ENCODE data around the gene XYLB. TPM values are rescaled to one million over a fixed set of nuclear protein-coding genes. Genes with fewer than 3 reads are reported as not detected.

XYLB gene
- total RNA-seq, 1 experiment from 2014 or later, result 7.1 TPM

GRCh38 chr3:38323060-38323459 is 23.5 kb upstream of the XYLB start:
- DNase-seq (ENCODE audit: low read depth), result no peak

- no peak for DNase-seq (ENCODE audit: low read depth)
Measured at GRCh38 chr3:38325256-38325655, 21.3 kb upstream of the XYLB start.

- peak; percentile 96 for DNase-seq (ENCODE audit: low read depth)
Measured at GRCh38 chr3:38327335-38328009, 19.1 kb upstream of the XYLB start.

DNA sequence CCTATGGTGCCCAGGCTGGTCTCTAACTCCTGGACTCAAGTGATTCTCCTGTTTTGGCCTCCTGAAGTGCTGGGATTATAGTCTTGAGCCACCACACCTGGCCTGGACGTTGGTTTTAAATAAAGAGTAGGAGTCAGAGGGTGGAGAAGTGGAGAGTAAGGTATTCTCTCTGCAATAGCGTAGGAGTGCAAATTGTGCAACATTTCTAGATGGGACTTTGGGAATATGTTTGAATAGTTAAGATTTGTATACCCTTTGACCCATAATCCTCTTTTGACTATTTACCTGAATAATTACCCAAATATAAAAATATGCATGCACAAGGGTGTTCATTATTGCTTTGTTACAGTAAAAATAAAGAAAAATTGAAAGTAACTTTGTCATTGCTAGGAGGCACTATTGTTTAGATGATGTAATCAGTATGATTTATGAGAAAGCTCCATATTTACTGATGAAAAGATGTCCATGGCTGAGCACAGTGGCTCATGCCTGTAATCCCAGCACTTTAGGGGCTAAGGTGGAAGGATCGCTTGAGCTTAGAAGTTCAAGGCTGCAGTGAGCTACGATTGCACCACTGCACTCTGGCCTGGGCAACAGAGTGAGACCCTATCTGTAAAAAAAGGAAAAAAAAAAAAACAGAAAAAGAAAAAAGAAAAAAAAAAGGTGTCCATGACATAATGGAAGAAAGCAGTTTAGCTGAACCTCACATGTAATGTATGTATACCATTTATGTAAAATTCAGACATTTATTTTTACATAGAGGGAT is 15.1 kb upstream of the XYLB start:
- DNase-seq (ENCODE audit: low read depth), result no peak

- no peak for DNase-seq (ENCODE audit: low read depth)
Measured at GRCh38 chr3:38332201-38332600, 14.4 kb upstream of the XYLB start.

DNA sequence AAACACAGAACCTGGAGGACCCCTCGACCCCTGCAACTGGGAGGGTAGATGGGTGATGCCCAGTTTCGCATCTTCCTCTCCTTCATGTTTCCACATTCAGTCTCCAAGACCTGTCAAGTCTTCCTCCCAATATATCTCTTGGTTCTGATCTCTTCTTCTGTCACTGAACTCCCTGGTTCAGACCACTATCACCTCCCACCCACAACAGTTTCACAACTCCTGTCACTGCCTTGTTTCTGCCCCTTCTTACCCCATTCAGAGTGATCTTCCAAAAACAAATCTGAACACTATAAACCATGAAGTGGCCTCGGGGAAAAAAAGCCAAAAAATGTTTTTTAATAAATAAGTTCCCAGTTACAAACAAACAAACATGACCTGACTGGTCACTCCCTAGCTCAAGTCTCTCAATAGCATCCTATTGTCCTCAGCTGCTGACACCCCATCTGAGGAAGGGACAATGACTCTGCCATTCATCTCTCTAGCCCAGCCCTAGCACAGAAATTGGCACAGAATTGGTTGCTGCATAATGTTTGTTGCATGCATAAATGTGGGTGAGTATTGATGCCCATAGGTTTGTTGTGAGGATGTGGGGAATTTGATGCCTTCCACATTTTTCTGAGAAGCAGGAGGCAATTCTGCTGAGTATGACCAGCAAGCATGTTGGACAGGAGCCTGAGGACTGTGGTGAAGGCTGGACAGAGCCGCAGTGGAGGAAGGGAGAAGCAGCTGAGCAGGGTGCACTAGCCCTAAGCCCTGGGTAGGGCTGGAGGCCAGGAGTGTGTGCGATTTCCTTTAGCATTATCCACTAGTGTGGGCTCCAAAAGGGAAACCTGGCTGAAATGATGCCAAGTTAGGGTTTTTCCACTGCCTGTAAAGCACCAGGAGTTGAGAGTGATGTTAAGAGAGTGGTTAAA is 12.2 kb upstream of the XYLB start:
- peak; percentile 95 for DNase-seq (ENCODE audit: low read depth)

DNA sequence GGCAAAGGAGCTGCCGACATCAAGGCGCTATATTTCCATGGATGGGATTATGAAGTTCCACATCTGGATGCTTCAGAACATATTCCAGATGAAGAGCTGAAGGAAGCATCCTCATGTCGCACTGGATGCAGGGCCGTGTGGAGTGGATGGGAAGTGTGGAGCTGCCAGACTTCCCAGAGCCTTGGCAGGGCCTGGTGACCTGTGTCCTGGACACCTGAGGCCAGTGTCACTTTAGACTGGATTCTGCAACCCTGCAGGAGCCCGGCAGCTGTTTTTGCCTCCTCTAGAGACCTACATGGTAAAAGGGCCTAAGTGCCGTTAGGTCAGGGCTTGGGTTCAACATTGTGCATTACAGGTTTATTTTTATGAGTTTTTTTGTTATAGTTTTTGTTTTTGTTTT is 11.3 kb upstream of the XYLB start:
- DNase-seq (ENCODE audit: low read depth), result no peak

GRCh38 chr3:38337703-38338102 is 8.9 kb upstream of the XYLB start:
- no peak for DNase-seq (ENCODE audit: low read depth)

GRCh38 chr3:38343797-38344594 is 2.6 kb upstream of the XYLB start:
- peak; percentile 35 for DNase-seq (ENCODE audit: low read depth)

GRCh38 chr3:38345879-38346586 is 552 bp upstream of the XYLB start:
- DNase-seq (ENCODE audit: low read depth), result no peak

DNA sequence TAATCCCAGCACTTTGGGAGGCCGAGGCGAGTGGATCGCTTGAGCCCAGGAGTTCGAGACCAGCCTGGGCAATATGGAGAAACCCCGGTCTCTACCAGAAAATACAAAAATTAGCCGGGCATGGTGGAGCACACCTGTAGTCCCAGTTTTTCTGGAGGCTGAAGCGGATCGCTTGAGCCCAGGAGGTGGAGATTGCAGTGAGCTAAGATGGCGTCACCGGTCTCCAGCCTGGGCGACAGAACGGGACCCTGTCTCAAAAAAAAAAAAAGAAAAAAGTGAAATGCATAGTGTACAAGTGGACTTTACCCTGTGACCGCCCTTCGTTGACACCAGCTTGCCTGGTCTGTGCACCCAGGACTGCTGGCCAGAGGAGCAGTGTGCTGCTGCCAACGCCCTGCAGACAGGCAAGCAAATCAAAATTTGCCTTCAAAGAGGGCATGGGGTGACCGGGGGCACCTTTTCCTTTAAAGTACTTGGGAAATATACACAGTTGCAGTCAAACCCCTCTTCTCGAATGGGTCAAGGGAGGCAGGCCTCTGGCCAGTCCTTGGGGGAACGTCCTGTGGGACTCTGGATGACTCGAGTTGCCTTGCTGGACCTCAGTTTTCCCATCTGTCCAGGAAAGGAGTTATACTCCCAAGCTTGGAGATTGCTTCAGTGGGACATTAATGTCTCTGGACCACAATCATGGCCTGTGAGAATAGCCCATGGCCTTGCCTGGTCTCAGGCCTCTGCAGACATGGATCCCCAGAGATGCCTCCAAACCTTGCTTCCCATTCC is 1.0 kb downstream of the XYLB start:
- DNase-seq (ENCODE audit: low read depth), result no peak

- peak; percentile 71 for DNase-seq (ENCODE audit: low read depth)
Measured at GRCh38 chr3:38348903-38349302, 2.3 kb downstream of the XYLB start.

DNA sequence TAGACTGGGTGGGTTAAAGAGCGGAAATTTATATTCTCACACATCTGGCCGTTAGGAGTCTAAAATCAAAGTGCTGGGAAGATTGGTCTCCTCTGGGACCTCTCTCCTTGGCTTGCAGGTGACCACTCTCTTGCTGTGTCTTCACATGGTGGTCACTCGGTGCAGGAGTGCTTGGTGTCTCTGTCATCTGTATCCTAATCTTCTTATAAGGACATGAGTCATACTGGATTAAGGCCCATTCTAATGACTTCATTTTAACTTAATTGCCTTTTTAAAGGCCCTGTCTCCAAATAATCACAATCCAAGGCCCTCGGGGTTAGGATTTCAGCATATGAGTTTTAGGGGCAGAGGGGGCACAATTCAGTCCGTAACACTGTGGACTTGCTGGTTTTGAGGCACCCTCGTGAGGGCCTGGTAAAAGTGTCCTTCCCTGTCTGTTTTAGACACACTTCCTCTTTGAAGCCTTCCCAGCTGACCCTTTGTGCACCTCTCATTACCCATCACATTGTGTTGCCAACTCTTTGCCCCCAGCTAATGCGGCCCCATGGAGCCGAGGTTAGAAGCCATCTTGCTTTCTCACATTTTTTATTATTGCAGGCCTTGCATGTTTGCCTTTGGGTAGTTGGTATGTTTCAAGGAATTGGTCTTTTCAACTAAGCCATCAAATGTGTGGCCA is 3.2 kb downstream of the XYLB start:
- DNase-seq (ENCODE audit: low read depth), result peak; percentile 70

- DNase-seq (ENCODE audit: low read depth), result peak; percentile 68
Measured at GRCh38 chr3:38353151-38353550, 6.6 kb downstream of the XYLB start.

- DNase-seq (ENCODE audit: low read depth), result peak; percentile 87
Measured at GRCh38 chr3:38354588-38355330, 8.2 kb downstream of the XYLB start.

- DNase-seq (ENCODE audit: low read depth), result no peak
Measured at GRCh38 chr3:38359038-38359437, 12.5 kb downstream of the XYLB start.

GRCh38 chr3:38360345-38360744 is 13.8 kb downstream of the XYLB start:
- DNase-seq (ENCODE audit: low read depth), result no peak

DNA sequence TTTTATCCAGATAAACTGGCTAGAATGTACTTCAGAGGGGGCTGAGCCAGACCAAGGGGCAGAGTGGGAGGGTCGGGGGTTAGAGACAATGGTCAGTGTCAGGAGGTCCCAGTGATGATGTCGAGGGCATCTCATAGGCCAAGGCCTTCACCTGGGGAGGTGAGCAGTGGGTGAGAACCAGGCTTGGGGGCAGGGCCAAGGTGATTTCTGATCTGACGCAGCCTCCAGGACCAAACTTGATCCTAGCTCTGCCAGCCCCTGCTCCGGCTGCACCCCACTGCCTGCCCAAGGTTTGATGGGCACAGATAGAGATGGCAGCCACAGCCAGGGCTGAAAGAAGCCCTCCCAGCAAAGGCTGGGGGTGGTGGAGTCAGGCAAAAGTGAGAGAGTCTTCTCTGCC is 14.9 kb downstream of the XYLB start:
- DNase-seq (ENCODE audit: low read depth), result no peak

DNA sequence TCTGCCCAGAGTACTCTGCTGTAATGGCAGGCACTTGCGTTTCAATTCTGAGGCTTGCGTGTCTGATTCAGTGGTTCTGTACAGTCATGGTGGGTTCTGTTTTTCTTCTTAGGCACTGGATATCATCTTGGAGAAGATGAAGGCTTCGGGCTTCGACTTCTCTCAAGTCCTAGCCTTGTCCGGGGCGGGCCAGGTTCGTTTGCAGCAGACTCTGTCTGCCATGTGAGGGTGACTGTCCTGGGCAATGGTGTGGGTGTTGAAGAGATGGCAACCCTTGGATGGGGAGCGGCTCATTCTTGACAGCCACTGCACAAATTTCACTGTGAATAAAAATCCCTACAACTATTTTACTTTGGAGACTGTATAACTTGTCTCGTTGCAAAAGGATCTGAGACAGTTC is 16.2 kb downstream of the XYLB start:
- no peak for DNase-seq (ENCODE audit: low read depth)
